PC-3 (cell line): ENCODE data around the gene ITIH5.

Experiments used
- CTCF ChIP-seq: fragments of 300-600 bp; sonication (generic); conservative IDR thresholded peaks from 2 replicates; pipeline ENCODE4 v1.5.1; 2017; ENCODE audit warnings: antibody characterized with exemption, low read depth, mild to moderate bottlenecking, low read length
- EZH2 ChIP-seq: fragments of 300-600 bp; sonication (generic); IDR thresholded peaks from one replicate; pipeline ENCODE4 v1.6.1; 2017; ENCODE audit warnings: antibody characterized with exemption, mild to moderate bottlenecking, low read length; ENCODE audit not compliant: unreplicated experiment
- EZH2phosphoT487 ChIP-seq: fragments of 300-600 bp; sonication (generic); IDR thresholded peaks from 2 replicates; pipeline ENCODE4 v1.6.1; 2018; ENCODE audit warnings: mild to moderate bottlenecking, antibody characterized with exemption, low read length, borderline replicate concordance

GRCh38 chr10:7566891-7567290 is 99.9 kb downstream of the ITIH5 start:
- TF ChIP-seq CTCF: no peak
- no peak for TF ChIP-seq EZH2phosphoT487
- no peak for TF ChIP-seq EZH2
